GM18870 (cell line): ENCODE measurements around the gene SPATA3.

Experiments
- ATAC-seq: cut with Tn5 transposase; IDR thresholded peaks from one replicate; pipeline ENCODE4 v1.9.1; 2021; ENCODE audit warnings: moderate library complexity; ENCODE audit not compliant: unreplicated experiment

The SPATA3 gene

GRCh38 chr2:231047274-231047922 is 51.5 kb downstream of the SPATA3 start:
- no peak for ATAC-seq

- no peak for ATAC-seq
These were observed 52.3 kb downstream of the SPATA3 start for GRCh38 chr2:231047923-231048915.

GRCh38 chr2:231049286-231050017 is 53.5 kb downstream of the SPATA3 start:
- ATAC-seq, result no peak

GRCh38 chr2:231050018-231050901 is 54.3 kb downstream of the SPATA3 start:
- no peak for ATAC-seq

- no peak for ATAC-seq
These were observed 55.2 kb downstream of the SPATA3 start for GRCh38 chr2:231051116-231051515.

- ATAC-seq, result peak; percentile 38
These were observed 56.9 kb downstream of the SPATA3 start for GRCh38 chr2:231052494-231053451.

GRCh38 chr2:231053846-231054245 is 57.9 kb downstream of the SPATA3 start:
- ATAC-seq, result no peak

- ATAC-seq, result peak; percentile 76
These were observed 60.8 kb downstream of the SPATA3 start, which contains the start of gene PSMD1 for GRCh38 chr2:231056453-231057416. PSMD1 (plus strand) TSS chr2:231056867; CDS start chr2:231057026, 159 bp downstream.

- ATAC-seq, result no peak
These were observed 61.7 kb downstream of the SPATA3 start for GRCh38 chr2:231057590-231057989.
